ENCODE results near the gene CCNF. TPM values are rescaled to one million over a fixed set of nuclear protein-coding genes. Genes with fewer than 3 reads are reported as not detected.

The CCNF gene
- polyA plus RNA-seq, 2 of the 4 experiments (the other 2 are of a cell fraction), result 6.5 to 14.4 TPM

DNA sequence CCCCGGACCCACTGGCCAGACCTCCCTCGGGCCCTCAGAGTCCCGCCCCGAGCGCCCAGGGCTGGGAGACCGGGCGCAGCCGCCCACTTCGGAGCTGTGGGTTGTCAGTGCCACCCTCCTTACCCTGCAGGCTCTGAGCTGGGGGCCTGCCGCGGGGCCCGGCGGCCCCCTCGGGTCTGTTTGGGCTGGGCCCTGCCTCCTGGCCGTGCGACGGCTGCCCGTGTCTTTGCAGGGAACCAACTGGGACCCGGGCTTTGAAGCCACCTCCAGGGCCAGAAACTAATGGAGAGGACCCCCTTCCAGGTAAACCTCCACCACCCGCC lies 31.1 kb downstream of the CCNF start:
- DNase-seq (ENCODE audit: low read depth in 1 of 2, low spot score in 1 of 2), result no peak
- TF ChIP-seq PHF8 (IDR thresholded peaks at IDR 0.05; ENCODE audit: borderline replicate concordance, low read depth), result peak; percentile 42; the same call in 1 of the 2 replicates
- TF ChIP-seq, protein P1, sequence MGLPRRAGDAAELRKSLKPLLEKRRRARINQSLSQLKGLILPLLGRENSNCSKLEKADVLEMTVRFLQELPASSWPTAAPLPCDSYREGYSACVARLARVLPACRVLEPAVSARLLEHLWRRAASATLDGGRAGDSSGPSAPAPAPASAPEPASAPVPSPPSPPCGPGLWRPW (IDR thresholded peaks at IDR 0.05), result no peak
- ChIA-PET CTCF (interaction anchor here (0.8 to 8.5 kb wide), 7 partner anchors 9 to 41 kb away, joined by 3 to 40 read pairs (median 4); no protein-coding TSS in a partner anchor), POLR2A (interaction anchor here (0.6 to 1.7 kb wide), 2 partner anchors 187 to 305 kb away, joined by 3 to 5 read pairs; partner anchors contain the start of gene TRAF7)
- Histone ChIP-seq H3K4me3 (peak overlapping the region; percentile 52), H3K27ac (peak overlapping the region; percentile 72 to 92), H3K9me3 (no peaks in the 10 kb centered on the region), H3K4me2 (peak overlapping the region; percentile 86), H3K4me1 (peaks cover 11% of the 10 kb centered on the region; the same call in 1 of the 3 replicates)
- no peak; a peak in 1 of 6 replicates for ATAC-seq
- 17% methylated on average over 11 of the region's 20 CpGs for WGBS (ENCODE audit: missing lambda C conversion rate)
- FAIRE-seq, result no peak

DNA sequence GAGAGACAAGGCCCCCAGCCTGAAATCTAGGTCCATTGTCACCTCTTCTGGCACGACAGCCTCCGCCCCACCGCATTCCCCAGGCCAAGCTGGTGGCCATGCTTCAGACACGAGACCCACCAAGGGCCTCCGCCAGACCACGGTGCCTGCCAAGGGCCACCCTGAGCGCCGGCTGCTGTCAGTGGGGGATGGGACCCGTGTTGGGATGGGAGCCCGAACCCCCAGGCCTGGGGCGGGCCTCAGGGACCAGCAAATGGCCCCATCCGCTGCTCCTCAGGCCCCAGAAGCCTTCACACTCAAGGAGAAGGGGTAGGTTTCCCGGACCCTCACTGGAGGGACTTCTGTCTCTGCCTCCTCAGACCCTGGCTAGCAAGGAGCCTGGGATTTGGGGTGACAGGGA lies 31.7 kb downstream of the CCNF start:
- Histone ChIP-seq H3K4me2 (peak overlapping the region; percentile 86), H3K27ac (peak overlapping the region in 1 of 2 experiments; percentile 92; a peak in 3 of 6 replicates), H3K4me1 (peaks cover 11% of the 10 kb centered on the region; the same call in 1 of the 3 replicates), H3K4me3 (peak overlapping the region; percentile 52), H3K9me3 (no peaks in the 10 kb centered on the region)
- ATAC-seq (no peak), FAIRE-seq (no peak), DNase-seq (ENCODE audit: low read depth in 1 of 2, low spot score in 1 of 2) (no peak)
- TF ChIP-seq, protein P2, sequence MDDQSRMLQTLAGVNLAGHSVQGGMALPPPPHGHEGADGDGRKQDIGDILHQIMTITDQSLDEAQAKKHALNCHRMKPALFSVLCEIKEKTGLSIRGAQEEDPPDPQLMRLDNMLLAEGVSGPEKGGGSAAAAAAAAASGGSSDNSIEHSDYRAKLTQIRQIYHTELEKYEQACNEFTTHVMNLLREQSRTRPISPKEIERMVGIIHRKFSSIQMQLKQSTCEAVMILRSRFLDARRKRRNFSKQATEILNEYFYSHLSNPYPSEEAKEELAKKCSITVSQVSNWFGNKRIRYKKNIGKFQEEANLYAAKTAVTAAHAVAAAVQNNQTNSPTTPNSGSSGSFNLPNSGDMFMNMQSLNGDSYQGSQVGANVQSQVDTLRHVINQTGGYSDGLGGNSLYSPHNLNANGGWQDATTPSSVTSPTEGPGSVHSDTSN (IDR thresholded peaks at IDR 0.05), result no peak
- WGBS (ENCODE audit: missing lambda C conversion rate), result 84% methylated on average over 7 of the region's 13 CpGs
- ChIA-PET POLR2A (no interaction called here), CTCF (interaction anchor here (0.6 to 8.5 kb wide), 4 partner anchors 12 to 262 kb away, joined by 3 to 40 read pairs (median 4); partner anchors contain the start of gene ABCA3)

DNA sequence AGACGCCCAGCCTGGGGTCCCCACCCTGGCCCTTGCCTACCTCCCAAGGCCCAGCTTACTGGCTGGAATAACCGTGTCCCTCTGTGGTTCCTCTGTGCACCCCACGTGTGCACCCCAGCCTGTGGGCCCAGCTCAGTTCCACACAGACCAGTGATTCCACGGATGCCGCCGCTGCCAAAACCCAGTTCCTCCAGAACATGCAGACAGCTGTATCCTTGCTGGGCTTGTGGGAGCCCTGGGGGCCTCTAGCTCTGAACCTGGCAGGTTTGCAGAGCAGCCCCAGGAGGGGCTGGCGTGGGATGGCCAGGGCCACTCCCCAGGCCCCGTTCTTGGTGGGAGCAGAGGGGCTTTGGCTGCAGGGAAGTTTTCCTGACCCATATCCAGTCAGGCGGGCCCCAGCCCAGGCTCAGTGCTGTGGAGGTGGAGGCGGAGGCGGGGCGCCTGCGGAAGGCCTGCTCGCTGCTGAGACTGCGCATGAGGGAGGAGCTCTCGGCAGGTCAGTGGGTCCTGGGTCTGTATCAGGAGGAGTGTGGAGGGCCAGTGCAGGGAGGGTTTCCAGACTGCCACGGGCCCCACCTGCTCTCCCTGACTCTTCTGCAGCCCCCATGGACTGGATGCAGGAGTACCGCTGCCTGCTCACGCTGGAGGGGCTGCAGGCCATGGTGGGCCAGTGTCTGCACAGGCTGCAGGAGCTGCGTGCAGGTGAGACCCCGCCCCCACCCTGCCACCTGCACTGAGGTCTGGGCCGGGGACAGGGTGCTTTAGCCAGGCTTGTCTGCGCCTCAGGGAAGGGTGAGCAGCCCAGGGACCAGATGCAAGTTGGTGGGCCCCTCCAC lies 33.0 kb downstream of the CCNF start:
- H3K27ac ChIP-seq, result no peak overlapping the region
- H3K4me3 ChIP-seq, result no peak overlapping the region
- no peak for DNase-seq (ENCODE audit: low read depth in 1 of 2, low spot score in 1 of 2)
- CTCF ChIA-PET, result interaction anchor here (0.9 to 8.5 kb wide), 5 partner anchors 20 to 263 kb away, joined by 3 to 40 read pairs (median 3); partner anchors contain the start of gene ABCA3
- no peak for ATAC-seq
- no peaks in the 10 kb centered on the region for H3K9me3 ChIP-seq
- H3K4me1 ChIP-seq, result peaks cover 13% of the 10 kb centered on the region; the same call in 1 of the 3 replicates
- TF ChIP-seq FOSL2 (IDR thresholded peaks at IDR 0.05), result no peak
- no peak for TF ChIP-seq FOSL2 (CRISPR knock-in tag; IDR thresholded peaks at IDR 0.05)
- no peak for TF ChIP-seq CEBPB (IDR thresholded peaks at IDR 0.05)
- TF ChIP-seq MAFK (IDR thresholded peaks at IDR 0.05; ENCODE audit: partially characterized antibody), result no peak
- TF ChIP-seq, protein P3, sequence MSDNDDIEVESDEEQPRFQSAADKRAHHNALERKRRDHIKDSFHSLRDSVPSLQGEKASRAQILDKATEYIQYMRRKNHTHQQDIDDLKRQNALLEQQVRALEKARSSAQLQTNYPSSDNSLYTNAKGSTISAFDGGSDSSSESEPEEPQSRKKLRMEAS (IDR thresholded peaks at IDR 0.05), result no peak
- TF ChIP-seq, protein P4, sequence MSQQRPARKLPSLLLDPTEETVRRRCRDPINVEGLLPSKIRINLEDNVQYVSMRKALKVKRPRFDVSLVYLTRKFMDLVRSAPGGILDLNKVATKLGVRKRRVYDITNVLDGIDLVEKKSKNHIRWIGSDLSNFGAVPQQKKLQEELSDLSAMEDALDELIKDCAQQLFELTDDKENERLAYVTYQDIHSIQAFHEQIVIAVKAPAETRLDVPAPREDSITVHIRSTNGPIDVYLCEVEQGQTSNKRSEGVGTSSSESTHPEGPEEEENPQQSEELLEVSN (IDR thresholded peaks at IDR 0.05; ENCODE audit: borderline replicate concordance, low read depth), result no peak
- no peak for TF ChIP-seq SREBF2 (IDR thresholded peaks at IDR 0.05)
- WGBS (ENCODE audit: missing lambda C conversion rate), result 87% methylated on average over 14 of the region's 23 CpGs
- POLR2A ChIA-PET, result no interaction called here
- no peak for FAIRE-seq
- no peak overlapping the region for H3K4me2 ChIP-seq

DNA sequence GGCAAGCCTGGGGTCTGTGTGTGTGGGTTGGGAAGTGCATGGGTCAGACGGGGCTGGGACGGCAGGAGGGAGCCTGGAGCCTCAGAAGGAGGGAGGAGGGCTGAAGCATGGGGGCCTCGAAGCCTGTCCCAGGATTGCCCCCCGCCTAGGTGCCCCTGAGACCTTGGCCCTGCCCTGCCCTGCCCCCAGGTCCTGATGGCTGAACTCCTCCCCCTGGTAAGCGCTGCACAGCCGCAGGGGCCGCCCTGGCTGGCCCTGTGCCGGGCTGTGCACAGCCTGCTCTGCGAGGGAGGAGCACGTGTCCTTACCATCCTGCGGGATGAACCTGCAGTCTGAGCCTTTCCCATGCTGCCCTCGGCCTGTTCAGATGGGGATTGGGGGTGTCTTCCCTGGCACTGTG lies 35.1 kb downstream of the CCNF start:
- ChIA-PET CTCF (no interaction called here), POLR2A (interaction anchor here (0.7 kb wide), 1 partner anchor 38 kb away, joined by 4 read pairs; no protein-coding TSS in a partner anchor)
- no peak for DNase-seq (ENCODE audit: low read depth in 1 of 2, low spot score in 1 of 2)
- Histone ChIP-seq H3K9me3 (no peaks in the 10 kb centered on the region), H3K4me3 (no peak overlapping the region), H3K27ac (no peak overlapping the region), H3K4me2 (no peak overlapping the region), H3K4me1 (peaks cover 26% of the 10 kb centered on the region)
- TF ChIP-seq SMC3 (IDR thresholded peaks at IDR 0.05) (no peak), HOXA7 (CRISPR knock-in tag; IDR thresholded peaks at IDR 0.05) (no peak)
- no peak for ATAC-seq
- no peak for FAIRE-seq
- WGBS (ENCODE audit: missing lambda C conversion rate), result 88% methylated on average over 6 of the region's 12 CpGs
